GM15510 (cell line): ENCODE measurements around the gene IQSEC1.

Source experiments
- POLR2A ChIP-seq: IDR thresholded peaks from 3 replicates; pipeline ENCODE4 v1.6.1; 2011; ENCODE audit warnings: borderline replicate concordance; ENCODE audit not compliant: insufficient read length; ENCODE audit errors: extremely low read depth

Gene IQSEC1

DNA sequence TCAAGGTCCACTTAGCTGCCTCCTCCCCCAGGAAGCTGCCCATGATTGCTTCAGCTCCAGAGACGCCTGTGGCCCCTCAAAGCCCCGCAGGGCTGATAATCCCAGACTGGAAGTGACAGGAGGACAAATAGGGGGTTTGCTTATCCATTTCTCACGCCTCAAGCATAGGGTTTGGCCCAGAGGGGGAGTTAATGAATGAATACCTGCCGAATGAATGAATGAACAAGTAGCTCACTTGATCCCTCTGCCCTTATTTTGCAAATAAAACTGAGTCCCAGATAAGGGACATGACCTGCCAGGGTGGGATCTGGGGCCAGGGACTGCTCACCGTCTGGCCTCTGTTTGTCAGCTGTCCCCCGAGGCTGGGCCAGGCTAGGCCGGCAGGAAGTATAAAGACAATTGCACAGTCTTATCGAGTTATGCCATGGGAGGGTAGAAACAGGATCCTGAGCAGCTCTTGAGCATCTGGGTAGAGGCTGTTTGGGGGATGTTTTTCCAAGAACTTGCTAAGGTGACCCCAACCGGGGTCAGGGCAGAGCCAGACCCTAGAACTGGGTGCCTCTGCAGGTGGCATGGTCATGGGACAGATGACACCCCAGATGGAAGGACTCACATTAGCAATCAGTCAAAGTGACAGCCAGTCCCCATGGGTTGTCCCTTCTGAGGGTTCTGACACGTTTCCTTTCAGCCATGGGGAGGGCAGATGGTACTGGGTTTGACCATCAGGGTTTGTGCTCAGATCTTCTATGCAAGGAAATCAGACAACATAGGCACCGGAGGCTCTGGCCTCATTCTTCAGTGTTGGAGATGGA, 45.0 kb downstream of the IQSEC1 start:
- no peak for TF ChIP-seq POLR2A

DNA sequence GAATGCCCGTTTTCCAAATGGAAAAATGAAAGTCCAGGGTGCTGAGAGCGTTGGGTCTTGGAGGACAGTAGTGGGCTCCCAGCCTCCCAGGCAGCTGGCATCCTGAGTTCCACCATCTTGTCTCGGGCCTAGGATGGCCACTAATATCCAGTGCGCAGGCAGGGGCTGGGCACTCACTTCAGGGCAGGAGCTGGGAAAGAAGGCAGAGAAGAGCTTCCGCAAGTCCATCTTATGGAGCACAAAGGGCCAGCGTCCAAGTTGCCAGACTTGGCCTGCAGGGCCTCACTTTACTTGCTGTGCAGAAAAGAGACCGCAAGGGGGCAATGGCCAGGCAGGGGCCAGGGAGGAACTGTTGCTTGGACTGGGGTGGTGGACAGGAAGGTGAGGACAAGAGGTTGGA, 46.1 kb downstream of the IQSEC1 start:
- no peak for TF ChIP-seq POLR2A

DNA sequence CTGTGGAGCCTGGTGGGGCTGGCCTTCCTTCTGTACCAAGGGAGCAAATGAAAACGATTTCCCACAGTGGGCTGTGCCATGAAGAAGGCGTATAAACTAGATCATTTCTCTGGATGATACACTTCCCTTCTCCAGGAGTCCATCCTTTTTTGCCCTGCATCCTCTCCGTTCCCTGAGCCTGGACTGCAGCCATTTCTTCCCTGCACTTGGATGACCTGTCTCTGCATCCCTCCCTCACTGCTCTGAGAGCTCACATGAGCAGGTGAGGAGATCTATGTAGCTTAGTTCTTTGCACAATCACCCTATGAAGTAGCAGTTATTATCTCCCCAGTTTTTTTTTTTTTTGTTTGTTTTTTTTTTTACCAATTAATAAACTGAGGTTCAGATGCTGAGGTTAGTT, 46.7 kb downstream of the IQSEC1 start:
- no peak for TF ChIP-seq POLR2A

DNA sequence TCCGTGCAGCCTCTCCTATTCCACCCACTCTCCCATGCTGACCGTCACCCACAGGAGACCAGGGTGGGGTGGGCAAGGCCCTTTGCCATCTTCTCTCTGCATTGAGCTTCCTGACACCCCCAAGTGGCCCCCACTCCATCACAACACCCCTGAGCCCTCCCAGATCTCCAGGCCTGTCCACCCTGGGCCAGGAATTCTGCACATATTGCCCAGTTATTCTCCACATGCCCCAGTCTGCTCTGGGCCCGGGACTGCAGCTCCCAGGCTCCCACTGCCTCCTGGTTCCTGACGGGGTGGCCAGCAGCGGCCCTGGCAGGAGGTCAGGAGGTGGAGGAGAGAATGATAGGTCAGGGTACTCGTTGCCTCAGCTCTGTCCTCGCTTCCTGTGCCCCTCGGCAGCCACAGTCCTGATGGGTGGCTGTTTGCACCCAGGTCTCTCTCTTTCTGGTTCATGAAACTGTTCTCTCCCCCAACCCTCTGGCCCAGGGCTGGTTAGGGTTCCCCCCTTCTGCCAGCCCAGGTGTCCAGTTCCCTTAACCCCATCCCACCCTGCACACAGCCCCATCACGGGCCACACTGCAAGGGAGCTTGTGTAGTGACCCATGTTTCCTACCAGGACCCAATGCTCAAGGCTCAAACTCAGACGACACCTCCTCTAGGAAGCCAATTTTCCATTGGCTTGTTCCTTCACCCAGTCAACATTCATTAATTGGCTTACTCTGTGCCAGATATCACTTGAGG, 47.3 kb downstream of the IQSEC1 start:
- no peak for TF ChIP-seq POLR2A

DNA sequence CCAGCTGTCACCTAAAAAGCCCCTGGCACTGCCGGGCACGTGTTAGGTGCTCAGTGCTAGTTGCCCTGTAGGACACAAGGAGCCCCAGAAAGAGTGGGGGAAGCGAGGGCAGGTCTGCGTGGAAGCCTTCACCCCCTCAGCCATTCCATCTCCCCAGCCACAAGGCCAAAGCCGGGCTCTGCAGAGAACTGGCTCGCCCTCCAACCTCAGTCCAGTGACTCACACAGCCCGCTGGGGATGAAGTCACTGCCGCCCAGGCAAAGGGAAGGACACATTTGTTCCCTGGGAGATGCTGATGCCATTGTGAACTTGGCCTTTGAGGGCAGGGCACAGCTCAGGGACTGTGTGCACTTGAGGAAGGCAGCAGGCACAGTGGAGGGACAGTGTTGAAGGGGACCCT, 48.1 kb downstream of the IQSEC1 start:
- TF ChIP-seq POLR2A: no peak

DNA sequence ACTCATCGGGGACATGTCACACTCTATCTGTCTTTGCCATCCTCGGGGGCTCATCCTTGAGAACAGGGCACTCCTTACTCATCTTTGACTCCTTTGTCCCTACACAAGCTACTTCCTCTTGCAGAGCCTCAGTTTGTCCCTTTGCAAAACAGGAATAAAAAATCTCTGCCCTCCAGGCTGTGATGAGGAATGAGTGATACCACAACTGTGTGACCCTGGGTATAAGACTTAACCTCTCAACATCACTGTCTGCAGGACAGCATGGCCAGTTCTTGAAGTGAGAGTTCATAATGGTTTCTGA, 48.5 kb downstream of the IQSEC1 start:
- no peak for TF ChIP-seq POLR2A

DNA sequence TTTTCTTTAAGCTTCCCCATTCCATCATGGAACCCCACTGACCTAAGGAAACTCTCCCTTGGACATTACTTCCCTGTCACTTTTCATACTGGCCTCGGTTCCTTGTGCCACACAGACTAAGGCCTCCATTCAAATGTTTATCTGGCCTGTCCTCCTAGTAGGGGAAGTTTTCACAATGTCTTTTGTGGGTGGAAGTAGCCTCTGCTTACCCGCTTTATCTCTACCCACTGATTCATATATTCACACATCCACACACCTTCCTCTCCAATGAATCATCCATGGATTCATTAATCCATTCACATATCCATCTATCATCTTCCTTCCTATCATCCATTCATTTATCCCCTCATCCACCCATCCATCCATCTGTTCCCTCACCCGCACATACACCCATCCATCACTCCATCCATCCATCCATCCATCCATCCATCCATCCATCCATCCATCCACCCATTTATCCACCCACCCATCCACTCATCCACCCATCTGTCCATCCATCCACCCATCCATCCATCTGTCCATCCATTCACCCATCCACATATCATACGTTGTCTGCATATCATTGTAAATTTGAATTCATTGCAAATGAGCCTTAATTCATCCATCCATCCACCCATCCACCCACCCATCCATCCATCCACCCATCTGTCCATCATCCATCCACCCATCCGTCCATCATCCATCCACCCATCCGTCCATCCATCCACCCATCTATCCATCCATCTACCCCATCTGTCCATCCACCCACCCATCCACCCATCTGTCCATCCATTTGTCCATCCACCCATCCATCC, 49.1 kb downstream of the IQSEC1 start:
- TF ChIP-seq POLR2A: no peak

DNA sequence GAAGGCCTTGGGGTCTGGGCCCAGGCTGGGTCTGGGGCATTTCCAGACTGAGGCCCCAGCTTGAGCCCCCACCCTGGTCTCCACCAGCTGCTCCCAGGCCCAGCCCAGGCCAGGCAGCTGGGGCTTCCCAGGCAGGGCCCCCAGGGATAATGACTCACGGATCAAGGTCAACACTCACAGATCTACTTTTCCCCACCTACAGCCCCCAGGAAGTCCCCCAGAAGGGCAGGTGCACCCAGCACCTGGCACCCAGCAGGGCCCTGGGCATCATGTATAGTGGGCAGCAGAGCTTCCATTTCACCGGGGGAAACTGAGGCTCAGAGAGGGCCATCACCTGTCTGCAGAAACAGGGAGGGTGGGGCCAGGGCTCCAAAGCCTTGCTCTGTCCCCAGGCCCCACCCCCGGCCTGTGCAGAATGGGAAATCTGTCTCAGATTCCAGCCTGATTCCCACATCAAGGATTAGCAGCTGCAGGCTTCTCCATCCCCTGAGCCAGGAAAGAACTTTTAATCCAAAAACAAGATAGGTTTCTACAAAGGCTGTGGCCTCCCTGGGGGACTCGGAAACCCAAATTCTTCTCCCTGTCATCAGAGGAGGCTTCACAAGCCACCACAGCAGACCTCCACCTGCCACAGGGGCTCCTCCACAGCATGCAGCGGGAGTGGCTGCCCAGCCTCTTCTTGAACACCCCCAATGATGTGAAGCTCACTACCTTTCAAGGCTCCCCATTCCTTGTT, 49.8 kb downstream of the IQSEC1 start:
- no peak for TF ChIP-seq POLR2A

DNA sequence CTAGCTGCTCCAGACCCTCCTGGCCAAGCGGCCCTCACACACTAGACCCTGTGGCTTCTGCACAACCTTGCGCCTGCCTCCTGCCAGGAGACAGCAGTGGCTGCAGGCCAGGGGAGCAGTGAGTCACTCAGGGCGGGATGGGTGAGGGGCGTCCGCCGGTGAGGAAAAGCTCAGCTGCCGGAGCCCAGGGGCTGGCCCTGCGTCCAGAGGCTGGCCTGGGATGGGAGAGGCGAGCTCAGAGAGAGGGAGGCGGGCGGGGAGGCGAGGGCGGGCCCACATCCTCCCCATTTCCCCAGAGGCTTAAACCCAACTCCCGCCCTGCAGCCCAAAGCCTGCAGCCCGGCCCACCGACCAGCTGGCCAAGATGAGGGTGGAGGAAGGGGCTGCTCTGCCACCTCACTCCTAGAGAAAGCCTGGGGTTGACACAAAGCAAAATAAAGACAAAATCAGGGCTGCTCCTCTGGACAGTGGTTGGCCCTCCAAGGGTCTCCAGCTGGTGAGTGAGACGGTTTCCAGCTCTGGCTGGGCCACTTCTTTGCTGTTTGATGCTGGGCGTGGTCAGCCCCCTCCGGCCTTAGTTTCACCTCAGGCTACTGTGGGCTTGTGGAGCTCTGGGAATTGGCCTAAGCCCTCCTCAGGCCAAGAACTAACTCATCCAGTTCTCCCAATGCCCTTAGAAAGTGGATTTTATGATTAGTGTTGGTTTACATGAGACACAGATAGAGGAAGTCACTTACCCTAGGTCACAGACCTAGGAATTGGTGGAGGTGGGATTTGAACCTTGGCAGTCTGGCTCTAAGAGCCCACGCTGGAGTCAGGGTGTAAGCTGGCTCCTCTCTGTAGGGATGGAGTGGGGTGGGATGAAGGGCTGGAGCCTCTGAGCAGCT, 50.6 kb downstream of the IQSEC1 start:
- TF ChIP-seq POLR2A: peak; percentile 44

DNA sequence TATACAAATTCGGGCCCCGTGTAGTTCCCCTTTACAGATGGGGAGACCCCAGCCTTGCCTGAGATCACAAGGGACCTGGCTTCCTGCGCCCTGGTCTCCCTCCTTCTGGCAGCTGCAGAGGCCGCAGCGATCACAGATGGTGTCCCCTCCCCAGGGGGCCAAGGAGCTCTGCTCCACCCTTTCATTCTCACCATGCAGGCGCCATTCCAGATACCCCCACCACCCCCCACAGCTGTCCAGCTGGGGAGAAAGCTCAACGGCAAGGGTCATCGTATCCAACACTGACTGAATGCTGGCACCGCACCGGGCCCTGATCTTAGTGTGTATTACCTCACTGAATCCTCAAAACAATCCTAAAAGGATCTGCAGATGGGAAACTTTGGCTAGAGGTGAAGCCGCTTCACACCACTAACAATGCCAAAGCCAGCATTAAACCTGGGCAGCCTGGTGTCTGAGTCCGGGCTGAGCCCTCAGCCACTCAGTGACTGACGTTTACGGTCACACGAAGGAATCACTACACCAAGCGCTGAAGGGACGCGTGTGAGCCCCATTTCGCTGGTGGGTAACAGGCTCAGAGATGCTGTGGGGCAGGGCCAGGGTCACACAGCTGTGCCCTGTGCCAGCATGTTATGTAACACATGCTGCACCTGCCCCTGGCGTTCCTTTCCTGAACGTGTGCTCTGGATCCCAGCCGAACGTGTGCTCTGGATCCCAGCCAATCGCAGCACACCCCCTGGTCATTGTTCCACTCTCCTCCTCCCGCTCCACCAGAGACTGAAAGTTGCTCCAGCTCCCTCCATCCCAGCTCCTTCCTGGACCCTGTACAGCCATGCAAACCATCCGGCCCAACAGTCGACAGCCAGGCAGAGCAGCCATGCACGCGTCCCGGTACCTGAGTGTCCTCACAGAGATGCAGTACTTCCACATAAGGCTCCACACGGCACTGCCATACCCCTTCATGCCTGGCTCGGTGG, 51.8 kb downstream of the IQSEC1 start:
- TF ChIP-seq POLR2A: peak; percentile 42

DNA sequence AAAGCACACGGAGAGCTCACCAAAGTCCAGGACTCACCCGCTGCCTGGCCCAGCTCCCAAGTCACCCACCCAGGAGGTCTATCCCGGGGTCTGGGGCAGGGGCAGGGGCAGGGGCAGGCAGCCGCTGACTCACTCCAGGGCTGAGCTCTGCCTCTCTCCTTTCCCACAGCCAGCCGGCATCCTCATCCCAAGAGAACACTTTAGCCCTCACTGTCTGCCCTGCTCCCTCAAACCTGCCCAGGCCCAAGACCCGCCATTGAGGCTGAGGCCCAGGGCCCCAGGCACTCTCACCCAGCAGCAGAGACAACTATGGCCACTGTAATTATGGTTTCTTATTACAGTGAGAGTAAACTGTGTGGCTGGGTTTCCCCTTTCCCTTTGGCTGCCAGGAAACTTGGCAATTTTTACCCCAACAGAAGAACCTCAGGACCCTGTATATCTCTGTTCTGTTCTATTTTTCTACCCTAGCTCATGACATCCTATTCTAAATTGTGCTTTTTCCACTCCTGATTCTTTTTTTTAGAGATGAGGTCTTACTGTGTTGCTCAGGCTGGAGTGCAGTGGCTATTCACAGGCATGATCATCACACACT, 53.0 kb downstream of the IQSEC1 start:
- no peak for TF ChIP-seq POLR2A
